MCF 10A (cell line): ENCODE measurements around the gene BBS1. TPM values are rescaled to one million over a fixed set of nuclear protein-coding genes. Genes with fewer than 3 reads are reported as not detected.

Experiments used
- BruUV-seq: library from RNA; stranded (reverse); fragments of 400-500 nt; replicated peaks from 2 replicates; lab custom pipeline; 2021; lab: Mats Ljungman, UMichigan
- CTCF ChIA-PET: fragments of 300-600 bp; sonication (Branson Sonifier 250); formaldehyde crosslinking; extraction: SDS; loops from one replicate; lab custom pipeline; 2021; ENCODE audit warnings: antibody characterized with exemption, inconsistent platforms; lab: Yijun Ruan, JAX
- POLR2A ChIA-PET: fragments of 300-600, 350-650 bp; sonication (Branson Sonifier 250); formaldehyde crosslinking; extraction: SDS; loops from one replicate; lab custom pipeline; 2020; ENCODE audit warnings: antibody characterized with exemption, inconsistent platforms; lab: Yijun Ruan, JAX
- DNase-seq: peaks from one replicate; pipeline ENCODE4 v3.0.0-alpha.2; 2018; ENCODE audit not compliant: unreplicated experiment
- H3K27ac Mint-ChIP-seq: one replicate; pipeline ENCODE4 v1.8.0; 2022; ENCODE audit warnings: mild to moderate bottlenecking, low read depth, mixed read lengths; ENCODE audit not compliant: unreplicated experiment
- H3K27me3 Mint-ChIP-seq: one replicate; pipeline ENCODE4 v1.8.0; 2022; ENCODE audit warnings: mixed read lengths; ENCODE audit not compliant: insufficient read depth, unreplicated experiment
- H3K36me3 Mint-ChIP-seq: one replicate; pipeline ENCODE4 v1.8.0; 2022; ENCODE audit warnings: mild to moderate bottlenecking, moderate library complexity, mixed read lengths; ENCODE audit not compliant: insufficient read depth, unreplicated experiment
- H3K4me1 Mint-ChIP-seq: one replicate; pipeline ENCODE4 v1.8.0; 2022; ENCODE audit warnings: mixed read lengths; ENCODE audit not compliant: insufficient read depth, unreplicated experiment
- H3K4me3 Mint-ChIP-seq: one replicate; pipeline ENCODE4 v1.8.0; 2022; ENCODE audit warnings: mild to moderate bottlenecking, moderate library complexity, mixed read lengths; ENCODE audit not compliant: unreplicated experiment
- H3K9me3 Mint-ChIP-seq: one replicate; pipeline ENCODE4 v1.8.0; 2022; ENCODE audit warnings: mixed read lengths; ENCODE audit not compliant: unreplicated experiment
- intact Hi-C: fragments of 100-400 bp; cut with micrococcal nuclease; formaldehyde crosslinking; loops from 2 replicates; pipeline ENCODE4 v1.14.1; 2022
- total RNA-seq: library from RNA; stranded (reverse); gene quantifications from 2 replicates; pipeline ENCODE4 v1.2.3, GENCODE V29; 2022
- TF ChIP-seq, protein P1 (sequence below): fragments of 200-600 bp; IDR thresholded peaks from one replicate; pipeline ENCODE4 v1.8.0; 2022; ENCODE audit warnings: antibody characterized with exemption, mild to moderate bottlenecking; ENCODE audit not compliant: unreplicated experiment

Gene BBS1
- total RNA-seq, 1 experiment from 2014 or later = 31.7 TPM

DNA sequence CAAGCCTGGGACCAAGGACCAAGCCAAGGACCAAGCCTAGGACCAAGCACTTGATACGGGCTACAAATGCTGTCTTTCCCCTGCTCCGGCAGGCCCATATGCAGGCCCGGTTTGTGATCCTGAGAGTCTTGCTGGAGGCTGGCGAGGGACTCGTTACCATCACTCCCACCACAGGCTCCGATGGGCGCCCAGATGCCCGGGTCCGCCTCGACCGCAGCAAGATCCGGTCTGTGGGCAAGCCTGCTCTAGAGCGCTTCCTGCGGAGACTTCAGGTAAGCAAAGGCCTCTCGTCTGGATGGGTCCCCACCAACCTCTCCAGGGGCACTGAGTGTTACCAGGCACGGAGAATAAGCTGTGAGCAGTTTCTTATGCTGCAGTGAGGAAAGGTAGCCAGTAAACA is 13.2 kb upstream of the BBS1 start:
- no peak for DNase-seq
- TF ChIP-seq, protein P1, sequence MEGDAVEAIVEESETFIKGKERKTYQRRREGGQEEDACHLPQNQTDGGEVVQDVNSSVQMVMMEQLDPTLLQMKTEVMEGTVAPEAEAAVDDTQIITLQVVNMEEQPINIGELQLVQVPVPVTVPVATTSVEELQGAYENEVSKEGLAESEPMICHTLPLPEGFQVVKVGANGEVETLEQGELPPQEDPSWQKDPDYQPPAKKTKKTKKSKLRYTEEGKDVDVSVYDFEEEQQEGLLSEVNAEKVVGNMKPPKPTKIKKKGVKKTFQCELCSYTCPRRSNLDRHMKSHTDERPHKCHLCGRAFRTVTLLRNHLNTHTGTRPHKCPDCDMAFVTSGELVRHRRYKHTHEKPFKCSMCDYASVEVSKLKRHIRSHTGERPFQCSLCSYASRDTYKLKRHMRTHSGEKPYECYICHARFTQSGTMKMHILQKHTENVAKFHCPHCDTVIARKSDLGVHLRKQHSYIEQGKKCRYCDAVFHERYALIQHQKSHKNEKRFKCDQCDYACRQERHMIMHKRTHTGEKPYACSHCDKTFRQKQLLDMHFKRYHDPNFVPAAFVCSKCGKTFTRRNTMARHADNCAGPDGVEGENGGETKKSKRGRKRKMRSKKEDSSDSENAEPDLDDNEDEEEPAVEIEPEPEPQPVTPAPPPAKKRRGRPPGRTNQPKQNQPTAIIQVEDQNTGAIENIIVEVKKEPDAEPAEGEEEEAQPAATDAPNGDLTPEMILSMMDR = no peak
- H3K27ac Mint-ChIP-seq = no peak overlapping the region
- H3K4me1 Mint-ChIP-seq = no peaks in the 10 kb centered on the region
- H3K4me3 Mint-ChIP-seq = no peak overlapping the region
- H3K27me3 Mint-ChIP-seq = no peaks in the 10 kb centered on the region
- CTCF ChIA-PET = no interaction called here
- intact Hi-C loops = no loop called here
- H3K9me3 Mint-ChIP-seq = no peaks in the 10 kb centered on the region
- POLR2A ChIA-PET = no interaction called here
- peaks cover 51% of the 10 kb centered on the region for H3K36me3 Mint-ChIP-seq
- no TSS peak for BruUV-seq

DNA sequence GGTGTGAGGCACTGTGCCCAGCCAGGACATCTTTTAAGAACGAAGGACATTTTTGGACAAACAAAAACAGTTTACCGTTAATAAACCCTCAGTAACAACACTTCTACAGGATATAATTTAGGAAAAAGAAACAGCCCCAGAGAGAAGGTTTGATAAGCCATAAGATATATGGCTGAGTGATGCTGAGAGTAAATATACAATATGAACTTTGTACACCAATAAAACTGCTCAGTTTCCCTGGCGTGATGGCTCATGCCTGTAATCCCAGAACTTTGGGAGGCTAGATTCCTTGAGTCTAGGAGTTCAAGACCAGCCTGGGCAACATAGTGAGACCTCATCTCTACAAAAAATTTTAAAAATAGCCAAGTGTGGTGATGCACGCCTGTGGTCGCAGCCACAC is 11.9 kb upstream of the BBS1 start:
- Mint-ChIP-seq H3K4me1 (no peaks in the 10 kb centered on the region), H3K27me3 (no peaks in the 10 kb centered on the region), H3K27ac (no peak overlapping the region), H3K9me3 (no peaks in the 10 kb centered on the region), H3K4me3 (no peak overlapping the region), H3K36me3 (peaks cover 42% of the 10 kb centered on the region)
- POLR2A ChIA-PET = no interaction called here
- BruUV-seq = no TSS peak
- TF ChIP-seq, protein P1 = no peak
- no peak for DNase-seq
- intact Hi-C loops = no loop called here
- CTCF ChIA-PET = no interaction called here

GRCh38 chr11:66505276-66505816 is 5.1 kb upstream of the BBS1 start:
- Mint-ChIP-seq H3K9me3 (no peaks in the 10 kb centered on the region), H3K4me1 (no peaks in the 10 kb centered on the region), H3K27ac (no peak overlapping the region), H3K36me3 (peaks cover 47% of the 10 kb centered on the region), H3K4me3 (no peak overlapping the region), H3K27me3 (no peaks in the 10 kb centered on the region)
- no TSS peak for BruUV-seq
- TF ChIP-seq, protein P1 = no peak
- ChIA-PET POLR2A (no interaction called here), CTCF (interaction anchor here (0.6 kb wide), 2 partner anchors 14 to 15 kb away, joined by 3 read pairs; no protein-coding TSS in a partner anchor)
- intact Hi-C loops = no loop called here
- DNase-seq = no peak

DNA sequence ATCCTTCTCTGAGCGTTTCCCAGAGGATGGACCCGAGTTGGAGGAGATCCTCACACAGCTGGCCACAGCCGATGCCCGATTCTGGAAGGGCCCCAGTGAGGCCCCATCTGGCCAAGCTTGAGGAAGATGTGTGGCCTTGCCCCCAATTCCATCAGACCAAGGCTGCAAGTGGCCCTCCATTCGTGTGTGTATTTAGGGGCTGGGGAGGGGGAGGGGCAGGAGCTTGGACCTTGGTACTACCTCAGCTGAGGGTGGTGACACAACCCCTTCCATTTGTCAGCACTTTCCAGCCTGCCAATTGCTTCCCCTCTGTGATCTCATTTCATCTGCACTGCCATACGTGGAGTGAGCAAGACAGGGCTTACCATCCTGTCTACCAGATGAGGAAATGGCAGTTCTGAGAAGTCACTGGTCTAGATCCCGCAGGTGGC is 1.3 kb upstream of the BBS1 start:
- TF ChIP-seq, protein P1 = no peak
- POLR2A ChIA-PET = interaction anchor here (0.8 to 2.9 kb wide), 4 partner anchors 8 to 136 kb away, joined by 4 to 21 read pairs (median 8); partner anchors contain the start of genes DPP3 and RBM14
- DNase-seq = no peak
- Mint-ChIP-seq H3K36me3 (peaks cover 30% of the 10 kb centered on the region), H3K4me1 (peaks cover 11% of the 10 kb centered on the region), H3K9me3 (no peaks in the 10 kb centered on the region), H3K27ac (no peak overlapping the region), H3K4me3 (no peak overlapping the region), H3K27me3 (no peaks in the 10 kb centered on the region)
- intact Hi-C loops = no loop called here
- CTCF ChIA-PET = no interaction called here
- no TSS peak for BruUV-seq
